HG03439 (cell line): ENCODE measurements around the gene MVB12A.
A peak's percentile ranks its signal among the peaks of the same experiment; 100 is the strongest.

Source experiments
- ATAC-seq: cut with Tn5 transposase; IDR thresholded peaks from one replicate; pipeline ENCODE4 v1.9.1; 2021; ENCODE audit warnings: mild to moderate bottlenecking, moderate library complexity; ENCODE audit not compliant: unreplicated experiment

MVB12A gene

DNA sequence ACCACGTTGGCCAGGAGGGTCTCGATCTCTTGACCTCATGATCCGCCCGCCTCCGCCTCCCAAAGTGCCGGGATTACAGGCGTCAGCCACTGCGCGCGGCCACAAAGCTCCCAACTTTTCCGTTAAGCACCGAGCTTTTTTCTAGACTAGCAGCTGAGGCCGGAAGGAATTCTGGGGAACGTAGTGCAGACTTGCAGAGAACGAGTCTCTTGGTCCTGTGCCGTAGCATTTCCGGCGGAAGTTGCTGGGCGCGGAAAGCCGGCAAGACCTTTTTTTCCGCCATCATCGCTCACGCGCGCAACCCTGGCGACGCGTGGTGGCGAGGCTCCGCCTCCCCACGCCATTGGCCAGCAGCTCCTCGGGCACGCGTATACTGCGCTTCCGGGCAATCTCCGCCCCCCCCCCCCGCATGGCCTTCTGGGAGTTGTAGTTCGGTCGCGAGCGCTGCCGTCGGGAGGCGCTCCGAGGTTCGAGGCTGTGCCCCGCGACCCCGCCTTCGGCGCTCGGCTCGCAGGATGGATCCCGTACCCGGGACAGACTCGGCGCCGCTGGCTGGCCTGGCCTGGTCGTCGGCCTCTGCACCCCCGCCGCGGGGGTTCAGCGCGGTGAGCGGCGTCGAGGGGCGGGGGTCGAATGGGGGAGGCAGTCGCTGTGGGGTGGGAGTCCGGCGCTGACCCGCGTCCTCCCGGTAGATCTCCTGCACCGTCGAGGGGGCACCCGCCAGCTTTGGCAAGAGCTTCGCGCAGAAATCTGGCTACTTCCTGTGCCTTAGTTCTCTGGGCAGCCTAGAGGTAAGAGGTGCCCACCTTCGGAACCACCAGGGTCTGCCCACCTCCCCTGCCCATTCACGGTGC lies at the start of gene MVB12A:
Gene MVB12A (plus strand): TSS at position 427 of the 854 bp plus-strand sequence. CDS start 89 bp downstream, at position 516.
- peak; percentile 92 for ATAC-seq

- ATAC-seq, result no peak
Observed at GRCh38 chr19:17376935-17377600, 42.8 kb upstream of the MVB12A start, which contains the start of gene PLVAP. Gene PLVAP, minus strand, starts transcription at chr19:17377342. Its CDS starts 54 bp downstream, at chr19:17377288.

DNA sequence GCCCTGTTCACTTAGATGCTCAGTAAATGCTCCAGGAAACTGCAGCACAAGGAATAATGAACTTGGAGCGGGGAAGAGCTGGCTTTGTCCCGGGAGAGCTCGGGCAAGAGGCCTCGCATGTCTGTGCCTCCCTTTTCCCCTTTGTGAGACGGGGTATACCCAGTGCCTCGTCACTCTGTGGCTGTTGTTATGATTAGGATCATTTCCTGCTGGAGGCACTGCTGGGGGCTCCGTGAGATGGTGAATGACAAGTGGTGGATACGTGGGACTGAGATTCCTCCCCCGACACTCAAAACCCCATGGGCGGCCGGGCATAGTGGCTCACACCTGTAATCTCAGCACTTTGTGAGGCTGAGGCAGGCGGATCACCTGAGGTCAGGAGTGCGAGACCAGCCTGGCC lies 41.6 kb upstream of the MVB12A start:
- no peak for ATAC-seq

GRCh38 chr19:17379221-17379631 lies 40.6 kb upstream of the MVB12A start:
- no peak for ATAC-seq

DNA sequence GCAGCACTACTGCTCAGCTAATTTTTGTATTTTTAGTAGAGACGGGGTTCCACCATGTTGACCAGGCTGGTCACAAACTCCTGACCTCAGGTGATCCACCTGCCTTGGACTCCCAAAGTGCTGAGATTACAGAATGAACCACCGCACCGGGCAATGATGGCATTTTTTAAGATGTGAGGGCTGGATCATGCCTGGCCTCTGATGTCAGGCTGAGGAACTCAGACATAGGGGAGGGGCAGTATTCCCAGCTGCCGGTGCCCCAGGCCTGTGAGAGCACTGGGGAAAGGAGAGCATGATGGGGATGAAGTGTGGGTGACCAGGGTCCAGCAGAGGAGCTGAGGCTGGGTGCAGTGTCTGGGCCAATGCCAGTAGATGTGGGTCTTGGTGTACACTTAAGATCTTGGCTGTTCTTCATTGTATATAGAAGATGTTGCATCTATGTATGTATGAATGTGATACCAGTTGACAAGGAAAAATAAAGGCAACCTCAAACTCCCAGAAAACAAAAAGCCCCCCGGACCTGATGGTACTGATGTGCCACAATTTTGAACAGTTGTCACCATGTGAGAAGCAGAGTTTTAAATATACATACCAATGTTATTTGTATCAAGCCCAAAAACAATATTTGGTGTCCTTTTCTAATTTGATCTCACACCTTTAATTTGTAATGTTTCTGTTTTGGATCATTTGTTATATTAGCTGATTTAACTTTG lies 39.3 kb upstream of the MVB12A start:
- no peak for ATAC-seq

DNA sequence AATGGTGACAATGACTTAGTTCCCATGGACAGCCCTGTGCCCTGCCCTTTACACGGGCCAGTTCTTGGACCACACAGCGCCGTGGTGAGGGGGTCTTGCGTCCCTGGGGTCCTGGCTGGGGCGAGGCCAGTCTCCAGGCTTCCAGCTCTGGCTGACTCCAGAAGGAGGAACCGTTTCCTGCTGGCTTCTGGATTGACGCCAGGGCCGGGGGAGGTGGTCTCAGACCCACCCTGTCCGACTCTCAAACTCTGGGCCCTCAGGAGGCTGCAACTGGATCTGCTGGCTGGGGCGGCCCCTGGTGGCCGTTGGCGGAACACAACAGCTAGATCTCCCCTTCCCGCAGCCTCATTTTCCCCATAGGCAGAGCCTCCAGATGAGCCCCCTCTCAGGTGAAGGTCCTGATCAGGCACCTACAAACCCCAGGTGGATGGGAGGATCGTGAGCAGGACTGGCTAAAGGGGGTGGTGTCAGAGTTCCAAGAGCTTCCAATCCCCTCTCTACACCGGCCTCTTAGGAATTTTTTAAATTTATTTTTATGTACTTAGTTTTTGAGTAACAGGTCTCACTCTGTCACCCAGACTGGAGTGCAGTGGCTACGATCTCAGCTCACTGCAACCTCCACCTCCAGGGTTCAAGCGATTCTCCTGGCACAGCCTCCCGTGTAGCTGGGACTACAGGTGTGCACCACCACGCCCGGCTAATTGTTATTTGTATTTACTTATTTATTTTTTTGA lies 33.8 kb upstream of the MVB12A start:
- no peak for ATAC-seq

DNA sequence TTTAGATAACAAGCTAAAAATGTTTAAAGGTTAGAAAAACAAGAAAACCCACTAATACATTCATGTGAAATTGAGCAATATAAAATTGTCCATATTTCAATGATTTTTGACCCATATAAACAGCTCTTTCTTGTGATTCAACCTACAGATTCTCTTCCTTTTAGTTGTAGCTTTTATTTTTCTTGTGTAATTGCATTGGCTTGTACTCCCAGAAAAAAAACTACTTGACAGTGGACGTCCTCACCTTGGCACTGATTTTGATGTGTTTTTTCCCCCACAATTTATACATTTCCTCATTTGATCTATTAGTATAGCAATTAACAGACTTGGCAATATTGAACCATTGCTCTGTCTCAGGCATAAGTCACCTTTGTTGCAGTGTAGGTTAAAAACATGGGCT lies 30.6 kb upstream of the MVB12A start:
- ATAC-seq, result no peak

DNA sequence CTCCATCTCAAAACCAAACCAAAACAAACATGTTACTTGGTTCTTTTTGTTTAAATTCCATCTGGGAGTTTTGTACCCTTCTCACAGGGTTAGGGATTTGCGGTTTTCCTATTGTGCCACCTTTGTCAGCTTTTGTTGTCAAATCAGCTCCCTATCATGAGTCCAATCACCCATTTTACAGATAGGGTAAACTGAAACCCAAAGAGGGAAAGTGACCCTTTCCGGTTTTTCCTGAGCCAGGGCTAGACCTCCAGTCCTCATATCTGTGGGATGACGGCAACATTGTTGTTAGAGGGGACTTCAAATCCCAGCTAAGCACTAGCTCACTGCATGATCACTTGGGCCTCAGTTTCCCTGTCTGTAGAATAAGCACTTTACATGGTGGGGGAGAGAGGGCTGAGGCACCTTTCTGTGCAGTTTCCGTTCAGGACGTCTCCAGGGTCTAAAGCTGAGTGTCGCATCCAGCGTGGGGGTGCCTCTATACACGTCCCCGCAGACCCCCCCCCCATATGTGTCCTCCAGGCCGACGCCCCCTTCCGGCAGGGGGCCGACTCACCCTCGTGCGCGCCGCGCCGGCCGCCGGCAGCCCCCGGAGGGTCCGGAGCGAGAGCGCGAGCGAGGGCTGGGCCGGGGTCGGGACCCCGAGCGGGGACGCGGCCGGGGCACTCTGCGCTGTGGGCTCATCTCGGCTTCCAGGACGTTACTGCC lies 29.7 kb upstream of the MVB12A start:
- no peak for ATAC-seq

DNA sequence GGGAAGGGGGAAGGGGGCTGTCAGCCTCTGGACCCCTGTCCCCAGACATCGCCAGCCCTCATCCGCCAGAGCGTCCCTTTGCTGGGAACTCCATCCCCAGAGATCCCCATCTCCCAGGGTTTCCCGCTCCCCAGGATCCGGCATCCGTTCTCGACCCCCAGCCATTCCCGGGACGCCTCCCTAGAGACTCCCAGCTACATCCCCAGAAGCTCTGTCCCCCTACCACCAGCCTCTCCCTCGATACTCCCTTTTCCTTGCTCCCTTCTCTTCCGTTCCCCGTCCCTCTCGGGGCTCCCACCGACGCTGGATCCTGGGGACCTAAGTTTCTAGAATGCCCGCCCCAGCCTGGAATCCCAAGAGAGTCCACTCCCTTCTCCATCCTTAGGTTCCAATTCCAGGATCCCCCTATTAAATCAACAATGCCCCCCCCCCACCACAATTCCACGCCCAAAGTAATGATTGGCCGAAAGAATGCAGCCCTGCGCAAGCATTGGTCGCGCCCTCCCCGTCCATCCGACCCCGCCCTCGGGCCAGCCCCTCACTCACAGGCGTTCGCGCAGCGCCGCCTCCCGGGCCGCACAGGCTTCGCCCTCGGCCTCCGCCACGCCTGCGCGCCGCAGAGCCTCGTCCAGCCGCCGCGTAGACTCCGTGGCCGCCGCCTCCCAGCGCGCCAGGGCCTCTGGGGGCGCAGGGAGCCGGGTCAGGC lies 29.0 kb upstream of the MVB12A start:
- peak; percentile 87 for ATAC-seq

- ATAC-seq, result peak; percentile 3
Observed at GRCh38 chr19:17391371-17392151, 28.3 kb upstream of the MVB12A start.

- ATAC-seq, result no peak
Observed at GRCh38 chr19:17393002-17393401, 26.8 kb upstream of the MVB12A start.

GRCh38 chr19:17393914-17394313 lies 25.9 kb upstream of the MVB12A start, which contains the start of gene CCDC194:
Gene CCDC194, minus strand, starts transcription at chr19:17394196. Its CDS starts 38 bp downstream, at chr19:17394158.
- no peak for ATAC-seq

DNA sequence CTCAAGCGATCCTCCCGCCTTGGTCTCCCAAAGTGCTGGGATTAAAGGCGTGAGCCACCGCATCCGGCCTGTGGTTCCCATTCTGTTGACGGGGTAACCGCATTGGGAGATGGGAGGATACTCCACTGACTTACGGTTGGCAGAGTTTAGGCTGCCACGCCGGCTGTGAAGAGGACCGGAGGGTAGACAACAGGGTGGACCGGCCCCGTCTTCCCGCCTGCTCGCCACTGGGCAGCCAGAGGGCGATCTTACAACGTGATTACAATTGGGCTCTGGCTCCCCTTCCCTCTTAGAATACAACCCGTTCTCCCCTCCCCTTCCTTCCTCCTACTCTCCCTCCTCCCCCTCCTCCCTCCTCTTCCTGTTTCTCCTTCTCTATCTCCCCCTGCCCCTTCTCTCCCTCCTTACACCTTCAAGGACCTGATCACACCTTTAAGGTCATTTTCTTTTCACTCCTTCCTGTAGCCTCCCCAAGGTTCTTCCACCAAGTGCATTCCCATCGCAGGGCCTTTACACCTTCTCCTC lies 24.9 kb upstream of the MVB12A start:
- ATAC-seq, result no peak

DNA sequence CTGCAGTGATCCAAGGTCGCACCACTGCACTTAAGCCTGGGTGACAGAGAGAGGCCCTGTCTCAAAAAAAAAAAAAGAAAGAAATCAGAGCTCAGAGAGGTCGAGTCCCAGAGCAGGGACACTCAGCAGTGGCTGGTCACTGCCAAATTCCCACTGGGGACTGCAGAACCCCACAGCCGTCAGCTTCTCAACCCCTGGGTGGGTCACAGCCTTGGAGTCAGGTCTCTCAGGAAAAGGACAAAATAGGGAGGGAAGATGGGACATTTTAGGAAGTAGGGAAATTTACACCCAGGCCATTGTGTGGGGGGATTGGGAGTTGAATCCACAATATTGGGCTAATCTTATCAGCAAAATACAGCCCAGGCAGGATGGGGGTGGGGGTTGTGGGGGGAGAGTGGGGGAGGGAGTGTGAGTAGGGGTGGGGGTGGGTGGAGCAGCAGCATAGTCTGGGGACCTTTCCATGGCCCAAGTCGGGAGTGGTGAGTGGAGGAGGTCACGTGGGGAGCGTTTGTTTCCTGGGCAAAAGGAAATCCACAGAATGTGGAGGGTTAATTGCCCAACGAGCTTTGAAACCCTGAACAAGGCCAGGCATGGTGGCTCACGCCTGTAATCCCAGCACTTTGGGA lies 20.8 kb upstream of the MVB12A start:
- ATAC-seq, result no peak

DNA sequence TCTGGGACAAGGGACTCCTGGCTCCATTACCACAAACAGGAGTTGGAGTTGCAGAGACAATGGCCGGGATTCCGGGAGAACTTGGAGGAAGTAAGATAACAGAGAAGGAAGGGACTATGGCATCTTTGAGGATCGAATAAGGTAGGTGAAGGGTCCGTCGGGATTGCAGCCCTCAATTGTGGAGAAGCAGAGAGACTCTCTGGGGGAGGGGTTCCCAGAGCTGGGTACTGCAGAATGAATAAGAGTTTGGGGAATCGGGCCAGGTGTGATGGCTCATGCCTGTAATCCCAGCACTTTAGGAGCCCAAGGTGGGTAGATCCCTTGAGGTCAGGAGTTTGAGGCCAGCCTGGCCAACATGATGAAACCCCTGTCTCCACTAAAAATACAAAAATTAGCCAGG lies 18.2 kb upstream of the MVB12A start:
- no peak for ATAC-seq

DNA sequence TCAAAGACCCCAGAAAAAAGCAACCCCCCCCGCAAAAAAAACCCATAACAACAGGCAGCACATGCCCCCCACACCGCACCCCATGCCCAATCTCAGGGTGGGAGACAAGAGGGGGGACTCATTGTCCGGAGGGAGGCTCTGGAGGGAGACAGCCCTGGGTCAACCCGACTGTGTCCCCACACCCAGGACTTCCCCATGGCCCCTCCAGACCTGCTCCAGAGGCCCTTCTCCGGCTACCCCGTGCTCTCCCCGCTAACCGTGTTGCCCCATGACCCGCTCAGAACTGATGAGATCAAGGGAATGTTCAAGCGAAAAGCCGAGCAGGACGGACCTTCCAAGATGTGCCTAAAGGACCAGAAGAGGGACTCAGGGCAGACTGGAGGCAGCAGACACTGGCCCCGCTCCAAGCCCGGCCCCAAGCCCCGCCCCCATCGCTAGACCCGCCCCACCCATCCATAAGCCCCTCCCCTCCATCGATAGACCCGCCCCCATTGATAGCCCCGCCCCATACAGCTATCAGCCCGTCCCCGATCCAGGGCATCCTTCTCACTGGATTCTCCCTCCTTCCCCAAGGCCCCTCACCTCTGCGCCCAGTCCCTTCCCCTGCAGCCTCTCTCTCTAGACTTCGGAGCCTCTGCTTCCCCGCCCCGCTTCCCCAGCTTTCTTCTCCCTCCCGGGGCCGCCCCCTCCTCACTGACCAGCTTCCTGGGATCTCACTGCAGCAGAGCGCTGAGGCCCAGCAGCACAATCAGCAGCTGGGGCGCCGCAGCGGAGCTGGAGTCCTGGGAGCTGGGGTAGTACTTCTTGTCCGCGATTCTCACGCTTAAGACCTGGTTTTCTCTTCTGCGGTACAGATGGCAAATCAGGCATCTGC lies 16.6 kb upstream of the MVB12A start:
- ATAC-seq, result no peak

GRCh38 chr19:17404015-17404414 lies 15.8 kb upstream of the MVB12A start:
- no peak for ATAC-seq
